ENCODE measurements around the gene MTMR1. TPM values are rescaled to one million over a fixed set of nuclear protein-coding genes. Genes with fewer than 3 reads are reported as not detected.

Gene MTMR1
- total RNA-seq, 1 donor from 2014 or later = 21.6 TPM

DNA sequence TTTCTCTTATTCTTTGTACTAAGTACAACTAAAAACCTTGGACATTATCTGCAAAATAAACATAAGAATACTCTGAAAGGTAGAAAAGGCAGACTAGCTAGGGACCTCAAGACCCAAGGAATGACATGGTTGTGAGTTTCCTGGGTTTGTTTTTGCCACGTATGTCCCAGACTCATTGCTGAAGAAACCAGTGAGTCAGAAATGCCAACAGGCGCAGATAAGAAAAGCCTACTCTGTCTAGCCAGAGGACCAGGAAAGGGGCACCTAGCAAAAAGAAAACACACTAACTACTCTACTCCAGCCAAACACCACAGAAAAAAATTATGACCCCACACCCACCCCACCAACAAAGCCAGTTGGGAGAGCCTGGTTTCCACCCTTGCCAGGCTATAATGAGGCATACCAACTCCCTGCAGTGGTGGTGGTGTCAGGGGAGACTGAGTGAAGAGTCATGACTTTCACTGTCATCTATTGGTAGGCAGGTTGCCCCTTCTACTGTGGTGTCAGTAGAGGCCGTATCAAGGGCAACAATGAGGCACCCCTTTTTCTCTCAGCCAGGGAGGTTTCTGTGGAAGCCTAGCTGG lies 10.9 kb downstream of the MTMR1 start:
- no peak overlapping the region for H3K4me3 ChIP-seq (ENCODE audit: low read depth, low read length)
- H3K27me3 ChIP-seq (ENCODE audit: control insufficient read depth, insufficient read depth, low read length) = no peaks in the 10 kb centered on the region
- TF ChIP-seq, protein P1, sequence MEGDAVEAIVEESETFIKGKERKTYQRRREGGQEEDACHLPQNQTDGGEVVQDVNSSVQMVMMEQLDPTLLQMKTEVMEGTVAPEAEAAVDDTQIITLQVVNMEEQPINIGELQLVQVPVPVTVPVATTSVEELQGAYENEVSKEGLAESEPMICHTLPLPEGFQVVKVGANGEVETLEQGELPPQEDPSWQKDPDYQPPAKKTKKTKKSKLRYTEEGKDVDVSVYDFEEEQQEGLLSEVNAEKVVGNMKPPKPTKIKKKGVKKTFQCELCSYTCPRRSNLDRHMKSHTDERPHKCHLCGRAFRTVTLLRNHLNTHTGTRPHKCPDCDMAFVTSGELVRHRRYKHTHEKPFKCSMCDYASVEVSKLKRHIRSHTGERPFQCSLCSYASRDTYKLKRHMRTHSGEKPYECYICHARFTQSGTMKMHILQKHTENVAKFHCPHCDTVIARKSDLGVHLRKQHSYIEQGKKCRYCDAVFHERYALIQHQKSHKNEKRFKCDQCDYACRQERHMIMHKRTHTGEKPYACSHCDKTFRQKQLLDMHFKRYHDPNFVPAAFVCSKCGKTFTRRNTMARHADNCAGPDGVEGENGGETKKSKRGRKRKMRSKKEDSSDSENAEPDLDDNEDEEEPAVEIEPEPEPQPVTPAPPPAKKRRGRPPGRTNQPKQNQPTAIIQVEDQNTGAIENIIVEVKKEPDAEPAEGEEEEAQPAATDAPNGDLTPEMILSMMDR (IDR thresholded peaks at IDR 0.05; ENCODE audit: insufficient read depth, low read length, poor library complexity, severe bottlenecking) = no peak
- H3K36me3 ChIP-seq (ENCODE audit: control insufficient read depth, insufficient read depth, low read length) = no peaks in the 10 kb centered on the region
- no peak for DNase-seq (ENCODE audit: low read depth)

DNA sequence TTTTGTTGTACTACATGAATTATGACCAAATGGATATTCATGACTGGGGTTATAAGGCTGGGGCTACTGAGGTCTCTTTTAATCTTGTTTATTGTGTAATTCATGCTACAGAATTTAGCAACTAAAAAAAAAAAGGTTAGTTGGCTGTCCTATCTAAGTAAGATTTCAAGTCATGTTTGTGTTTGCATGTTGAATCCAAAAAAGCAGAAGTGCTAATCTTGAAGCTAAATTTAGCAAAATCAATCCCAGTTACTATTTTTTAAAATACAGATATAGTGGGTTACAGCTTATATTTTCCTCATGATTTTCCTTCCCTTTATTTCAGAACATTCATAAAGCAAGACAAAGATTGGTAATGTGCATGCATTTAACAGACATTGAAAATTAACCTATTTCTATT lies 19.4 kb downstream of the MTMR1 start:
- DNase-seq (ENCODE audit: low read depth) = no peak
- Histone ChIP-seq H3K36me3 (ENCODE audit: control insufficient read depth, insufficient read depth, low read length) (no peaks in the 10 kb centered on the region), H3K4me3 (ENCODE audit: low read depth, low read length) (no peak overlapping the region), H3K27me3 (ENCODE audit: control insufficient read depth, insufficient read depth, low read length) (no peaks in the 10 kb centered on the region)
- TF ChIP-seq, protein P1 (IDR thresholded peaks at IDR 0.05; ENCODE audit: insufficient read depth, low read length, poor library complexity, severe bottlenecking) = no peak

DNA sequence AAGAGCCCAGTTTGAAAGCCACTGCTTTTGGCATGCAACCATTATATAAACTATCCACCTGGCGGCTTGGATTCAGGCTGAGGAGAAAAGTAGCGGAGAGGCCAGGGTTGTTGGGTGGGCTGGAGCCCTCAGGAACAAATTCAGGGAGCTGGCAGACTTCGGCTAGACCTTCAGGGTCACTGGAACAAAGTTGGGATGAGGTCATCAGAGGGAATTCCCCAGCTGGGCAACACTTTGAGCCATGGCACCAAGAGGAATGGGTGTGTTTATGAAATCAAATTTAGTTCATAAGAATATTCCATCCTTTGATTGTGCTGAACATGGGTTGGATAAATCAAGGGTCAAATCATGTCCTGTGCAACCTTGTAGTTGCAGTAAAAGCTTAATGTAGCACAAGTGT lies 22.0 kb downstream of the MTMR1 start:
- TF ChIP-seq, protein P1 (IDR thresholded peaks at IDR 0.05; ENCODE audit: insufficient read depth, low read length, poor library complexity, severe bottlenecking) = no peak
- Histone ChIP-seq H3K36me3 (ENCODE audit: control insufficient read depth, insufficient read depth, low read length) (no peaks in the 10 kb centered on the region), H3K4me3 (ENCODE audit: low read depth, low read length) (no peak overlapping the region), H3K27me3 (ENCODE audit: control insufficient read depth, insufficient read depth, low read length) (no peaks in the 10 kb centered on the region)
- DNase-seq (ENCODE audit: low read depth) = no peak

DNA sequence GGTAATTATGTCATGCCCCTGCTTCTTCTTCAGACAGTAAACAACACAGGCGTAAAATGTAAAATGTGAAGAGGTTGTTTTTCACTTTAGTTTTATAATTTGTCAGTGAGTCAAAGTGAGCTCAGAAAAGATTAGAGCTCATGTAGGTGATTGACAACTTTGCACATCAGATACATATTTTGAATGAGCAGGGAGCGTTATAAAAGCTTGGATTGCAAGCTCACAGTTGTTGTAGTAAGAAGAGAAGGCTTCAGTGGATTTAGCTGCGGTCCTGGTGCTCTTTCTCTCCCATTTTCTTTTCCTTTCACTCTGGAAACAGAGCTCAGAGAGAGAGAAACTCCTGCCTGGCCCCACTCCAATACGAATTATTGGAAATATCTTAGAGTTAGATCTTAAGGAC lies 26.4 kb downstream of the MTMR1 start:
- H3K27me3 ChIP-seq (ENCODE audit: control insufficient read depth, insufficient read depth, low read length) = no peaks in the 10 kb centered on the region
- H3K4me3 ChIP-seq (ENCODE audit: low read depth, low read length) = no peak overlapping the region
- TF ChIP-seq, protein P1 (IDR thresholded peaks at IDR 0.05; ENCODE audit: insufficient read depth, low read length, poor library complexity, severe bottlenecking) = no peak
- DNase-seq (ENCODE audit: low read depth) = no peak
- H3K36me3 ChIP-seq (ENCODE audit: control insufficient read depth, insufficient read depth, low read length) = no peaks in the 10 kb centered on the region

DNA sequence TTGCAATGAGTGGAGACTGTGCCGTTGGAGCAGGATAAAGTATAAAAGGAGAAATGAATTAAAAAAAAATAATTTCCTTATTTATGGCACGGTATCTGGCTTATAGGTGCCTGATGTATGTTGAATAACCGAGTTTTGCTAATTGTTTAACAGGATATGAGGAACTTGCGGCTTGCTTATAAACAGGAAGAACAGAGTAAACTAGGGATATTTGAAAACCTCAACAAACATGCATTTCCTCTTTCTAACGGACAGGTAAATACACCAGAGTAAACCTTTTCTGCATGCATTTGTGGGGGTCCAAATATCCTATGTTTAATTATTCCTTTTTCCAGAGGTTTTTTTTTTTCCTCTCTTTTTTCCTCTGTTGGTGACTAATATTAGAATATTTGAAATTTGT lies 36.8 kb downstream of the MTMR1 start:
- H3K36me3 ChIP-seq (ENCODE audit: control insufficient read depth, insufficient read depth, low read length) = no peaks in the 10 kb centered on the region
- DNase-seq (ENCODE audit: low read depth) = no peak
- H3K27me3 ChIP-seq (ENCODE audit: control insufficient read depth, insufficient read depth, low read length) = no peaks in the 10 kb centered on the region
- TF ChIP-seq, protein P1 (IDR thresholded peaks at IDR 0.05; ENCODE audit: insufficient read depth, low read length, poor library complexity, severe bottlenecking) = no peak
- no peak overlapping the region for H3K4me3 ChIP-seq (ENCODE audit: low read depth, low read length)

DNA sequence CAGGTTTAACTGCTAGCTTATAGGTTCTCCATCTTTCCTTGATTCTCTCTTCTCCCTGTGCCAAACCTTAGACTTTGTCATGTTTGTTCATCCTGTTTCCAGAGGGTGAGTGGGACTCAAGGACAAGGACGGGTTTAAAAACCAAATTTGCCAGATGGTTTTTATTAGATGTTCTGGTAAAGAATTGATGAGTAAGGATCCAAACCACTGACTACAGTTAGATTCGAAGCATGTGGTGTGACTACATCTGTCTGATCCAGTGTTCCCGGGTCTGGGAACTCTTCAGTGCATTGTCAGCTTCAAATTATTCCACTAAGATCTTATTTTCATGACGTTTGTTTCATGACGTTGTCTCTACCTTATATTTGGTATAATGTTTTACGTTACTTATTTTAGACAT lies 37.5 kb downstream of the MTMR1 start:
- DNase-seq (ENCODE audit: low read depth) = no peak
- H3K36me3 ChIP-seq (ENCODE audit: control insufficient read depth, insufficient read depth, low read length) = no peaks in the 10 kb centered on the region
- TF ChIP-seq, protein P1 (IDR thresholded peaks at IDR 0.05; ENCODE audit: insufficient read depth, low read length, poor library complexity, severe bottlenecking) = no peak
- H3K27me3 ChIP-seq (ENCODE audit: control insufficient read depth, insufficient read depth, low read length) = no peaks in the 10 kb centered on the region
- H3K4me3 ChIP-seq (ENCODE audit: low read depth, low read length) = no peak overlapping the region

All from kidney epithelial cell (primary cell).